Measurements from ENCODE around the gene MRTFB.

Gene MRTFB

DNA sequence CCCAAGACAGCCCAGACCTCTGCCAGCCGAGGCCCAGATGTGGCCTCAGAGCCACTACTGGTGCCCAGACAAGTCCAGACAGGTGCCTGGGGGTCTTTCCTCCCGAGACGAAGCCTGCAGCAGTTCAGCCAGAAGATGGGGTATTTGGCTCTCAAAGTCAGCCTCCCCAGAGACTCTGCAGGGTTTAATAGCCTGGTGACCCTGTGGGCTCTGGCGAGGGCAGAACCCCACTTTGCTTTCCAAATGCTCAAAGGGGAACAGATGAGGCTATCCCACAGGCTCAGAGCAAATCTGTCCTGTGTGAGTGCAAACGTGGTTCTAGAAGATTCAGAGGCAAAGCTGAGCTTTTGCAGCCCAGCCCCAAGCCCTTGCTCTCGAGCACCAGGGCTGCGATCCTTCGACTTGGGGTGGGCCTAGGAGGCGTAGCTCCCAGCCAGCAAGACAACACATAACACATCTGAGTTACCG is 236.0 kb downstream of the MRTFB start:
- DNase-seq (ENCODE audit: low read depth in 3 of 3, low spot score in 1 of 3): no peak

- no peak for DNase-seq (ENCODE audit: low read depth in 3 of 3, low spot score in 1 of 3)
Measured at GRCh38 chr16:14307527-14308367, 236.6 kb downstream of the MRTFB start.

- no peak for DNase-seq (ENCODE audit: low read depth in 3 of 3, low spot score in 1 of 3)
Measured at GRCh38 chr16:14308368-14308723, 237.2 kb downstream of the MRTFB start.

GRCh38 chr16:14309001-14309886 is 238.1 kb downstream of the MRTFB start:
- no peak for DNase-seq (ENCODE audit: low read depth in 3 of 3, low spot score in 1 of 3)

DNA sequence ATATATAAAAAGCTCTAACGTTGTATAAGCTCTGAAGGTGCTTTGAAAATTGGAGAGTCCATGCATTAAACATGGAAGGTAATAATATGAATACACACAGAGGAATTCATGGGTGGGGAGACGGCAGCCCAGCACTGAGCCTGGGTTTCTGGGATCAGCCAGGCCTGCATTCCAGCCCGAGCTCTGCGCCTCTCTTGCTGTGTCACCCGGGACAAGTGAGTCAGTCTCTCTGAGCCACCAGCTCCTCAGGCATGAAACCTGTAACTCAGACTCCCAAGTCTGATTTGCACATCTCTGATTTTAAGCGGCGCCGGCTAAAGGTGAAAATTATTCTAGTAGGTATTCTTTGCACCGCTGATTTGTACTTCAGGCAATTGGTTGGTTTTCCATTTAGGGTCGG is 238.8 kb downstream of the MRTFB start:
- no peak for DNase-seq (ENCODE audit: low read depth in 3 of 3, low spot score in 1 of 3)

GRCh38 chr16:14310519-14310991 is 239.4 kb downstream of the MRTFB start:
- DNase-seq (ENCODE audit: low read depth in 3 of 3, low spot score in 1 of 3): no peak

DNA sequence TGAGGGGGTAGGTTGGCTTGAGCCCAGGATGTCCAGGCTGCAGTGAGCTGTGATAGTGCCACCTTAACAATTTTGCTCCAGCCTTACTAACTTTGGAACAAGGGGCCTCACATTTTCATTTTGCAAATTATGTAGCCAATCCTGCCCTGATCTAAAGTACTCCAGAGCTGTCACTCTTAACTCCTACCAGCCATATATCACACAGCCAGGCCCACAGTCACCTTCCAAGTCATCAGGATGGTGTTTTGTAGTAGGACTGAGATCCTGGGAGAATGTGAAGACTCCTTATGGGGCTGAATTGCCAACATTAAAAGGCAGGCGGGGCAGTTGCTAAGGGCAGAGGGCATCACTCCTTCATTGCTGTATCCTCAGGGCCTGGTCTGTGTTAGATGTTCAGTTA is 243.0 kb downstream of the MRTFB start:
- DNase-seq (ENCODE audit: low read depth in 3 of 3, low spot score in 1 of 3): no peak

GRCh38 chr16:14315683-14316320 is 244.7 kb downstream of the MRTFB start:
- DNase-seq (ENCODE audit: low read depth in 3 of 3, low spot score in 1 of 3): no peak
